ENCODE results near the gene ACP7. TPM values are rescaled to one million over a fixed set of nuclear protein-coding genes. Genes with fewer than 3 reads are reported as not detected.

ACP7 gene
- total and polyA plus RNA-seq, 10 of the 15 experiments (the other 5 are each of a cell fraction or from before 2014, with no cell fraction given): not detected

DNA sequence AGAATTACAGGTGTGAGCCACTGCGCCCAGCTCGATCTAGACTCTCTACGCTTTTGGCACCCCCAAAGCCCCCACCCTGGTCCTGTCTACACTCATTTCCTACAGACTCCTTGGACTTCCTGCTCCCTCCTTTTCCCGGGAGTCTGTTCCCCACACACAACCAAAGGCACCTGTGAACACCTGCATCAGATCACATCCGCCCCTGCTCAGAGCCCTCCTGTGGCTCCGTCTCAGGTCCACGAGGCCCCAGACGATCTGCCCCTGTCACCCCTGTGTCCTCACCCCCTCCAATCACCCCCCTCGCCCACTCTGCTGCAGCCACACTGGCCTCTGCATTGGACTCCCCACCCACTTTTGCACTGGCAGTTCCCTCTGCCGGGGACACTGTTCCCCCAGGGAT lies 29.0 kb downstream of the ACP7 start:
- CTCF ChIA-PET: interaction anchor here (0.7 kb wide), 1 partner anchor 88 kb away, joined by 3 read pairs; no protein-coding TSS in a partner anchor
- FAIRE-seq (no peak), ATAC-seq (no peak), DNase-seq (ENCODE audit: low read depth, low spot score) (no peak)
- in situ Hi-C loops (cut with MboI): no loop called here
- Histone ChIP-seq H3K9me3 (replicated peaks; ENCODE audit: control insufficient read depth, insufficient read depth, low read length) (no peaks in the 10 kb centered on the region), H3K4me1 (ENCODE audit: control insufficient read depth, insufficient read depth, low read length) (no peaks in the 10 kb centered on the region), H3K9ac (ENCODE audit: control insufficient read depth, insufficient read depth, low read length) (no peak overlapping the region), H3K79me2 (ENCODE audit: control insufficient read depth, insufficient read depth, low read length) (no peaks in the 10 kb centered on the region), H2AFZ (ENCODE audit: control insufficient read depth, low read depth, low read length) (no peak overlapping the region), H3K27me3 (replicated peaks in 1 of 2; ENCODE audit: control insufficient read depth in 2 of 2, insufficient read depth in 2 of 2, low read length in 1 of 2) (no peaks in the 10 kb centered on the region; a peak in 1 of 4 replicates), H3K4me3 (no peak overlapping the region), H3K36me3 (ENCODE audit: control insufficient read depth in 2 of 2, insufficient read depth in 2 of 2, low read length in 1 of 2) (no peaks in the 10 kb centered on the region), H4K20me1 (ENCODE audit: control insufficient read depth, insufficient read depth) (no peaks in the 10 kb centered on the region), H3K27ac (ENCODE audit: control insufficient read depth, insufficient read depth) (no peak overlapping the region), H3K4me2 (ENCODE audit: control insufficient read depth, insufficient read depth) (no peak overlapping the region)
- TF ChIP-seq GATAD2B (conservative IDR thresholded peaks at IDR 0.05; ENCODE audit: low read depth) (no peak), PAX8 (IDR thresholded peaks at IDR 0.05) (no peak), RFX5 (IDR thresholded peaks at IDR 0.05; ENCODE audit: low read depth, low read length) (no peak), SMARCA5 (IDR thresholded peaks at IDR 0.05) (no peak), NFYA (IDR thresholded peaks at IDR 0.05; ENCODE audit: borderline replicate concordance, low read depth, low read length) (no peak), SPI1 (IDR thresholded peaks at IDR 0.05; ENCODE audit: borderline replicate concordance, insufficient read depth, low read depth, low read length) (no peak), POLR2AphosphoS5 (IDR thresholded peaks at IDR 0.05; ENCODE audit: low read length) (no peak), WRNIP1 (IDR thresholded peaks at IDR 0.05; ENCODE audit: borderline replicate concordance, low read depth, low read length) (no peak), RELA (IDR thresholded peaks at IDR 0.05; ENCODE audit: borderline replicate concordance, partially characterized antibody) (no peak)
- TF ChIP-seq, protein P1, sequence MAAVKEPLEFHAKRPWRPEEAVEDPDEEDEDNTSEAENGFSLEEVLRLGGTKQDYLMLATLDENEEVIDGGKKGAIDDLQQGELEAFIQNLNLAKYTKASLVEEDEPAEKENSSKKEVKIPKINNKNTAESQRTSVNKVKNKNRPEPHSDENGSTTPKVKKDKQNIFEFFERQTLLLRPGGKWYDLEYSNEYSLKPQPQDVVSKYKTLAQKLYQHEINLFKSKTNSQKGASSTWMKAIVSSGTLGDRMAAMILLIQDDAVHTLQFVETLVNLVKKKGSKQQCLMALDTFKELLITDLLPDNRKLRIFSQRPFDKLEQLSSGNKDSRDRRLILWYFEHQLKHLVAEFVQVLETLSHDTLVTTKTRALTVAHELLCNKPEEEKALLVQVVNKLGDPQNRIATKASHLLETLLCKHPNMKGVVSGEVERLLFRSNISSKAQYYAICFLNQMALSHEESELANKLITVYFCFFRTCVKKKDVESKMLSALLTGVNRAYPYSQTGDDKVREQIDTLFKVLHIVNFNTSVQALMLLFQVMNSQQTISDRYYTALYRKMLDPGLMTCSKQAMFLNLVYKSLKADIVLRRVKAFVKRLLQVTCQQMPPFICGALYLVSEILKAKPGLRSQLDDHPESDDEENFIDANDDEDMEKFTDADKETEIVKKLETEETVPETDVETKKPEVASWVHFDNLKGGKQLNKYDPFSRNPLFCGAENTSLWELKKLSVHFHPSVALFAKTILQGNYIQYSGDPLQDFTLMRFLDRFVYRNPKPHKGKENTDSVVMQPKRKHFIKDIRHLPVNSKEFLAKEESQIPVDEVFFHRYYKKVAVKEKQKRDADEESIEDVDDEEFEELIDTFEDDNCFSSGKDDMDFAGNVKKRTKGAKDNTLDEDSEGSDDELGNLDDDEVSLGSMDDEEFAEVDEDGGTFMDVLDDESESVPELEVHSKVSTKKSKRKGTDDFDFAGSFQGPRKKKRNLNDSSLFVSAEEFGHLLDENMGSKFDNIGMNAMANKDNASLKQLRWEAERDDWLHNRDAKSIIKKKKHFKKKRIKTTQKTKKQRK (IDR thresholded peaks at IDR 0.05; ENCODE audit: low read depth, low read length): no peak
- TF ChIP-seq, protein P2, sequence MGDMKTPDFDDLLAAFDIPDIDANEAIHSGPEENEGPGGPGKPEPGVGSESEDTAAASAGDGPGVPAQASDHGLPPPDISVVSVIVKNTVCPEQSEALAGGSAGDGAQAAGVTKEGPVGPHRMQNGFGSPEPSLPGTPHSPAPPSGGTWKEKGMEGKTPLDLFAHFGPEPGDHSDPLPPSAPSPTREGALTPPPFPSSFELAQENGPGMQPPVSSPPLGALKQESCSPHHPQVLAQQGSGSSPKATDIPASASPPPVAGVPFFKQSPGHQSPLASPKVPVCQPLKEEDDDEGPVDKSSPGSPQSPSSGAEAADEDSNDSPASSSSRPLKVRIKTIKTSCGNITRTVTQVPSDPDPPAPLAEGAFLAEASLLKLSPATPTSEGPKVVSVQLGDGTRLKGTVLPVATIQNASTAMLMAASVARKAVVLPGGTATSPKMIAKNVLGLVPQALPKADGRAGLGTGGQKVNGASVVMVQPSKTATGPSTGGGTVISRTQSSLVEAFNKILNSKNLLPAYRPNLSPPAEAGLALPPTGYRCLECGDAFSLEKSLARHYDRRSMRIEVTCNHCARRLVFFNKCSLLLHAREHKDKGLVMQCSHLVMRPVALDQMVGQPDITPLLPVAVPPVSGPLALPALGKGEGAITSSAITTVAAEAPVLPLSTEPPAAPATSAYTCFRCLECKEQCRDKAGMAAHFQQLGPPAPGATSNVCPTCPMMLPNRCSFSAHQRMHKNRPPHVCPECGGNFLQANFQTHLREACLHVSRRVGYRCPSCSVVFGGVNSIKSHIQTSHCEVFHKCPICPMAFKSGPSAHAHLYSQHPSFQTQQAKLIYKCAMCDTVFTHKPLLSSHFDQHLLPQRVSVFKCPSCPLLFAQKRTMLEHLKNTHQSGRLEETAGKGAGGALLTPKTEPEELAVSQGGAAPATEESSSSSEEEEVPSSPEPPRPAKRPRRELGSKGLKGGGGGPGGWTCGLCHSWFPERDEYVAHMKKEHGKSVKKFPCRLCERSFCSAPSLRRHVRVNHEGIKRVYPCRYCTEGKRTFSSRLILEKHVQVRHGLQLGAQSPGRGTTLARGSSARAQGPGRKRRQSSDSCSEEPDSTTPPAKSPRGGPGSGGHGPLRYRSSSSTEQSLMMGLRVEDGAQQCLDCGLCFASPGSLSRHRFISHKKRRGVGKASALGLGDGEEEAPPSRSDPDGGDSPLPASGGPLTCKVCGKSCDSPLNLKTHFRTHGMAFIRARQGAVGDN (IDR thresholded peaks at IDR 0.05): no peak
- SMC1A ChIA-PET (ENCODE audit: uncharacterized antibody, unreplicated experiment): no interaction called here
- 38% methylated on average over 9 of the region's 10 CpGs for WGBS (ENCODE audit: insufficient coverage, insufficient replicate concordance, low lambda C conversion rate, missing lambda C conversion rate)
- intact Hi-C loops (cut with micrococcal nuclease; ENCODE audit: unreplicated experiment): loop anchor here (5.0 kb wide), 1 partner anchor 151 kb away; no protein-coding TSS in a partner anchor
- BruUV-seq (replicated peaks): no TSS peak
- RAD21 ChIA-PET (ENCODE audit: unreplicated experiment): no interaction called here
- POLR2A ChIA-PET: no interaction called here
